Measurements from ENCODE around the gene CATSPERE. TPM values are rescaled to one million over a fixed set of nuclear protein-coding genes. Genes with fewer than 3 reads are reported as not detected.

The CATSPERE gene
- total RNA-seq, 2 experiments from 2014 or later = 0.20 to 0.58 TPM

DNA sequence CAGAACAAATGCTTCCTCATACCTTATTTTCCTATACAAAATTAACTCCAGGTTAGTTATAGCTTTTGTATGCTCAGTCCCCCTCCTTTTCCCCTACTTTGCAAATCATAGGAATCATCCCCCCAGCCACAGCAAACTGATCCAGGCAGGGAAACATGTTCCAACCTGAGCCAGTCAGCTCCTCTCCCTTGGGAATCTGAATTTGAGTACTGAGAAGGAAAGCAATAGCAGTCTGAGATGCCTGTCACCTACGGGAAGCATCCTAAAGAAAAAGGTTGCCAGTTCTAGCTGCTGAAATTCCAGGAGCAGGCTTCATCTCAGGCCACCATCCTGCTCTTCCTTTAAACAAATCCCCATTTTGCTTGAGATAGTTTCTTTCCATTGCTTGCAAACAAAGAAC, 16.2 kb upstream of the CATSPERE start:
- ATAC-seq = no peak

GRCh38 chr1:244445320-244446181, 15.5 kb upstream of the CATSPERE start:
- H3K27ac Mint-ChIP-seq = peak overlapping the region; percentile 62
- TF ChIP-seq, protein P1, sequence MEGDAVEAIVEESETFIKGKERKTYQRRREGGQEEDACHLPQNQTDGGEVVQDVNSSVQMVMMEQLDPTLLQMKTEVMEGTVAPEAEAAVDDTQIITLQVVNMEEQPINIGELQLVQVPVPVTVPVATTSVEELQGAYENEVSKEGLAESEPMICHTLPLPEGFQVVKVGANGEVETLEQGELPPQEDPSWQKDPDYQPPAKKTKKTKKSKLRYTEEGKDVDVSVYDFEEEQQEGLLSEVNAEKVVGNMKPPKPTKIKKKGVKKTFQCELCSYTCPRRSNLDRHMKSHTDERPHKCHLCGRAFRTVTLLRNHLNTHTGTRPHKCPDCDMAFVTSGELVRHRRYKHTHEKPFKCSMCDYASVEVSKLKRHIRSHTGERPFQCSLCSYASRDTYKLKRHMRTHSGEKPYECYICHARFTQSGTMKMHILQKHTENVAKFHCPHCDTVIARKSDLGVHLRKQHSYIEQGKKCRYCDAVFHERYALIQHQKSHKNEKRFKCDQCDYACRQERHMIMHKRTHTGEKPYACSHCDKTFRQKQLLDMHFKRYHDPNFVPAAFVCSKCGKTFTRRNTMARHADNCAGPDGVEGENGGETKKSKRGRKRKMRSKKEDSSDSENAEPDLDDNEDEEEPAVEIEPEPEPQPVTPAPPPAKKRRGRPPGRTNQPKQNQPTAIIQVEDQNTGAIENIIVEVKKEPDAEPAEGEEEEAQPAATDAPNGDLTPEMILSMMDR (IDR thresholded peaks at IDR 0.05) = no peak
- H3K36me3 Mint-ChIP-seq (ENCODE audit: low read depth) = peaks cover 43% of the 10 kb centered on the region
- intact Hi-C loops (cut with micrococcal nuclease) = no loop called here
- ATAC-seq = no peak
- H3K4me3 Mint-ChIP-seq = no peak overlapping the region
- ChIA-PET CTCF (interaction anchor here (0.6 kb wide), 1 partner anchor 414 kb away, joined by 3 read pairs; no protein-coding TSS in a partner anchor), POLR2A (no interaction called here)
- H3K4me1 Mint-ChIP-seq (ENCODE audit: low read depth) = peaks cover 65% of the 10 kb centered on the region
- H3K27me3 Mint-ChIP-seq = no peaks in the 10 kb centered on the region
- DNase-seq = no peak
- no peaks in the 10 kb centered on the region for H3K9me3 Mint-ChIP-seq

More for the DNA sequence above, 16.2 kb upstream of the CATSPERE start:
- no peaks in the 10 kb centered on the region for H3K9me3 Mint-ChIP-seq
- ChIA-PET POLR2A (no interaction called here), CTCF (no interaction called here)
- H3K4me3 Mint-ChIP-seq = no peak overlapping the region
- H3K27ac Mint-ChIP-seq = no peak overlapping the region
- peaks cover 64% of the 10 kb centered on the region for H3K4me1 Mint-ChIP-seq (ENCODE audit: low read depth)
- intact Hi-C loops (cut with micrococcal nuclease) = no loop called here
- no peaks in the 10 kb centered on the region for H3K27me3 Mint-ChIP-seq
- peaks cover 41% of the 10 kb centered on the region for H3K36me3 Mint-ChIP-seq (ENCODE audit: low read depth)
- TF ChIP-seq, protein P1 (IDR thresholded peaks at IDR 0.05) = no peak
- no peak for DNase-seq

DNA sequence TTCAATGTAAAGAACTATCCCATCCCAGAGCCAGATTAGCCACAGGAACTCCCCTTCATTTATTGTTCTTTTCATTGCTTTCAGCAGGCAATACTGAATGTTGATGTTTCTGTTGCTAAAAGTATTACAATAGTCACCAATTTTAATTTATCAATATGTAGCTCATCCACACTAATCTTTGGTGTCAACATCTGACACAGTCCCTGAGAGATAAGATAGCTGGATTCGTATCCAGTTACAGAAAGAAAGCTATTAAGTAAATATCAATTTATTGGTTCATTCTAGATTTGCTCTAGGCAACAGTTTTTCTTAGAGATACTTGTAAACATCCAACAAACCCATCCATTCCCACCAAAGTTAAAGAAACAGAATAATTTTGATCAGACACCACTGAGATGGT, 14.0 kb upstream of the CATSPERE start:
- ATAC-seq (no peak), DNase-seq (no peak)
- peaks cover 64% of the 10 kb centered on the region for H3K4me1 Mint-ChIP-seq (ENCODE audit: low read depth)
- intact Hi-C loops (cut with micrococcal nuclease) = no loop called here
- H3K36me3 Mint-ChIP-seq (ENCODE audit: low read depth) = peaks cover 46% of the 10 kb centered on the region
- ChIA-PET POLR2A (no interaction called here), CTCF (no interaction called here)
- H3K27me3 Mint-ChIP-seq = no peaks in the 10 kb centered on the region
- peak overlapping the region; percentile 66 for H3K27ac Mint-ChIP-seq
- H3K9me3 Mint-ChIP-seq = no peaks in the 10 kb centered on the region
- TF ChIP-seq, protein P1 (IDR thresholded peaks at IDR 0.05) = no peak
- no peak overlapping the region for H3K4me3 Mint-ChIP-seq

DNA sequence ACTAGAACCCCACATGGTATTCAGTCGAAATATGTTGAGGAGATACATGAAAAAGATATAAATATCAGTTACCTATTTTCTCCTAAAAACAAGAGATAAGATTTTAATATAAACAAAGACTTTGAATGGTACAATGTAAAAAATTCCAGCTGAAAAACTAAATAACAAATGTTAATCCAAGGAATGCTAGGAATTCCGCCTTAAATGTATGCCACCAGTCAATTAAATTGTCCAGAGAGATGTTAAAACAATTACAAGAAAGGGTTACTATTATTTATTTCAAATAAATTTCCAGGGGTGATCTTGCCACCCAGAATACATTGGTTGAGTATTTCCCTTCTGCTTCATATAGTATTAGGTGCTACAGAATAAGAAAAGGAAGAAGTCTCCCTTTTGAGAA, 13.5 kb upstream of the CATSPERE start:
- ATAC-seq (no peak), DNase-seq (no peak)
- ChIA-PET CTCF (no interaction called here), POLR2A (interaction anchor here (1.3 kb wide), 1 partner anchor 14 kb away, joined by 4 read pairs; no protein-coding TSS in a partner anchor)
- no peaks in the 10 kb centered on the region for H3K27me3 Mint-ChIP-seq
- no peak overlapping the region for H3K4me3 Mint-ChIP-seq
- TF ChIP-seq, protein P1 (IDR thresholded peaks at IDR 0.05) = no peak
- H3K36me3 Mint-ChIP-seq (ENCODE audit: low read depth) = peaks cover 45% of the 10 kb centered on the region
- H3K9me3 Mint-ChIP-seq = no peaks in the 10 kb centered on the region
- no peak overlapping the region for H3K27ac Mint-ChIP-seq
- intact Hi-C loops (cut with micrococcal nuclease) = no loop called here
- peaks cover 65% of the 10 kb centered on the region for H3K4me1 Mint-ChIP-seq (ENCODE audit: low read depth)

Measured in activated CD8-positive, alpha-beta T cell treated with anti-CD3 and anti-CD28 coated beads for 36 hours (primary cell).